ENCODE data around the gene STRBP. TPM values are rescaled to one million over a fixed set of nuclear protein-coding genes. Genes with fewer than 3 reads are reported as not detected.

STRBP gene
- total RNA-seq, 1 experiment from 2014 or later: 74.0 TPM

- Histone ChIP-seq H3K4ac (ENCODE audit: low read depth, low read length) (no peak overlapping the region), H3K14ac (ENCODE audit: insufficient read depth, low read length) (no peak overlapping the region), H2AK5ac (ENCODE audit: insufficient read length, low read length) (no peak overlapping the region), H2BK20ac (ENCODE audit: low read depth, low read length, poor library complexity, severe bottlenecking) (no peak overlapping the region), H4K91ac (ENCODE audit: insufficient read length, low read depth, low read length) (no peak overlapping the region), H3K79me2 (ENCODE audit: insufficient read depth, low read length) (no peaks in the 10 kb centered on the region), H2BK12ac (ENCODE audit: insufficient read length, low read depth, low read length) (no peak overlapping the region), H3K27ac (ENCODE audit: insufficient read length, low read depth, low read length) (no peak overlapping the region), H3K9ac (ENCODE audit: extremely low read depth, insufficient read length, low read length) (no peak overlapping the region), H3K4me1 (ENCODE audit: insufficient read depth, low read length) (peaks cover 11% of the 10 kb centered on the region; the same call in 1 of the 2 replicates), H2BK5ac (ENCODE audit: insufficient read length, low read length) (no peak overlapping the region), H3K27me3 (ENCODE audit: insufficient read depth, low read length) (no peaks in the 10 kb centered on the region), H4K8ac (replicated peaks; ENCODE audit: insufficient read length, low read depth, low read length) (no peak overlapping the region), H3K9me3 (ENCODE audit: control insufficient read depth, low read depth, low read length) (no peaks in the 10 kb centered on the region), H2BK120ac (ENCODE audit: low read depth, low read length, poor library complexity, severe bottlenecking) (no peak overlapping the region), H3T11ph (ENCODE audit: low read length) (no peak overlapping the region), H3K23me2 (ENCODE audit: insufficient read length, low read depth, low read length, poor library complexity, severe bottlenecking) (no peaks in the 10 kb centered on the region), H3K56ac (ENCODE audit: insufficient read length, low read depth, low read length) (no peak overlapping the region), H4K20me1 (ENCODE audit: control insufficient read depth, insufficient read depth, insufficient read length) (no peaks in the 10 kb centered on the region), H3K79me1 (ENCODE audit: insufficient read depth, low read depth, low read length, poor library complexity, severe bottlenecking) (no peaks in the 10 kb centered on the region), H3K23ac (ENCODE audit: insufficient read length, low read depth, low read length) (no peak overlapping the region), H3K4me2 (ENCODE audit: insufficient read depth, insufficient read length, low read length) (peak overlapping the region; percentile 26), H3K18ac (ENCODE audit: insufficient read length, low read depth, low read length) (no peak overlapping the region), H4K5ac (ENCODE audit: insufficient read length, low read depth, low read length) (no peak overlapping the region), H2AFZ (ENCODE audit: low read length) (no peak overlapping the region), H2BK15ac (ENCODE audit: low read depth, low read length) (no peak overlapping the region)
- DNase-seq: peak; percentile 62
- Mint-ChIP-seq H3K9me3 (no peaks in the 10 kb centered on the region), H3K27ac (peak overlapping the region; percentile 0 to 49 (median 11); a peak in 5 of 7 replicates), H3K36me3 (ENCODE audit: insufficient read depth in 1 of 3, low read depth in 3 of 3) (peaks cover 0 to 37% (median 28%) of the 10 kb centered on the region in 3 experiments; a peak in 6 of 7 replicates), H3K27me3 (ENCODE audit: low read depth) (no peaks in the 10 kb centered on the region), H3K4me1 (peaks cover 49 to 57% of the 10 kb centered on the region in 2 experiments), H3K4me3 (peak overlapping the region; percentile 1 to 33; a peak in 4 of 5 replicates)
- WGBS (ENCODE audit: extremely low coverage, insufficient read length, low lambda C conversion rate): no CpG with 5 or more reads among the region's 2 CpGs
- TF ChIP-seq, protein P1, sequence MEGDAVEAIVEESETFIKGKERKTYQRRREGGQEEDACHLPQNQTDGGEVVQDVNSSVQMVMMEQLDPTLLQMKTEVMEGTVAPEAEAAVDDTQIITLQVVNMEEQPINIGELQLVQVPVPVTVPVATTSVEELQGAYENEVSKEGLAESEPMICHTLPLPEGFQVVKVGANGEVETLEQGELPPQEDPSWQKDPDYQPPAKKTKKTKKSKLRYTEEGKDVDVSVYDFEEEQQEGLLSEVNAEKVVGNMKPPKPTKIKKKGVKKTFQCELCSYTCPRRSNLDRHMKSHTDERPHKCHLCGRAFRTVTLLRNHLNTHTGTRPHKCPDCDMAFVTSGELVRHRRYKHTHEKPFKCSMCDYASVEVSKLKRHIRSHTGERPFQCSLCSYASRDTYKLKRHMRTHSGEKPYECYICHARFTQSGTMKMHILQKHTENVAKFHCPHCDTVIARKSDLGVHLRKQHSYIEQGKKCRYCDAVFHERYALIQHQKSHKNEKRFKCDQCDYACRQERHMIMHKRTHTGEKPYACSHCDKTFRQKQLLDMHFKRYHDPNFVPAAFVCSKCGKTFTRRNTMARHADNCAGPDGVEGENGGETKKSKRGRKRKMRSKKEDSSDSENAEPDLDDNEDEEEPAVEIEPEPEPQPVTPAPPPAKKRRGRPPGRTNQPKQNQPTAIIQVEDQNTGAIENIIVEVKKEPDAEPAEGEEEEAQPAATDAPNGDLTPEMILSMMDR (conservative IDR thresholded peaks at IDR 0.05): no peak
Observed at GRCh38 chr9:123072407-123072995, 195.9 kb downstream of the STRBP start.

Other genes starting within 250 kb of the STRBP start
- gene GPR21, start 234.9 kb downstream of the STRBP start, total RNA-seq (2021): 0.87 and 1.0 TPM in 2 replicates
- 2.9 and 3.6 TPM in 2 replicates for gene CRB2, start 87.6 kb upstream of the STRBP start, total RNA-seq (2021)